Endodermal cell (in vitro differentiated cells): ENCODE data around the gene MYOM1. TPM values are rescaled to one million over a fixed set of nuclear protein-coding genes. Genes with fewer than 3 reads are reported as not detected.

ENCODE experiments used
- DNase-seq: peaks from one replicate; pipeline ENCODE4 v3.0.0-alpha.2; 2017
- H3K27ac ChIP-seq: 2 replicates; pipeline ENCODE4 v1.5.1; 2013; ENCODE audit warnings: mild to moderate bottlenecking, low read depth, low read length, moderate library complexity
- H3K27me3 ChIP-seq: 2 replicates; pipeline ENCODE4 v1.6.1; 2013; ENCODE audit warnings: mild to moderate bottlenecking, low read length, moderate library complexity; ENCODE audit not compliant: insufficient read depth, control insufficient read depth, poor library complexity, severe bottlenecking
- H3K36me3 ChIP-seq: 2 replicates; pipeline ENCODE4 v1.7.0; 2013; ENCODE audit warnings: mild to moderate bottlenecking, low read length, moderate library complexity; ENCODE audit not compliant: control insufficient read depth, insufficient read depth
- H3K4me1 ChIP-seq: one replicate; pipeline ENCODE4 v1.7.0; 2013; ENCODE audit warnings: low read length; ENCODE audit not compliant: control insufficient read depth, insufficient read depth
- H3K4me3 ChIP-seq: 2 replicates; pipeline ENCODE4 v1.5.1; 2013; ENCODE audit warnings: mild to moderate bottlenecking, low read length, moderate library complexity
- H3K9ac ChIP-seq: 2 replicates; pipeline ENCODE4 v1.6.1; 2013; ENCODE audit warnings: mild to moderate bottlenecking, low read length, moderate library complexity; ENCODE audit not compliant: poor library complexity, severe bottlenecking; ENCODE audit errors: extremely low read depth
- H3K9me3 ChIP-seq: 2 replicates; pipeline ENCODE4 v1.6.1; 2013; ENCODE audit warnings: mild to moderate bottlenecking, low read length, moderate library complexity; ENCODE audit not compliant: control insufficient read depth
- H3K27ac Mint-ChIP-seq: 2 replicates; pipeline ENCODE4 v1.8.0; 2020; ENCODE audit warnings: mixed read lengths
- H3K27me3 Mint-ChIP-seq: 2 replicates; pipeline ENCODE4 v1.8.0; 2021; ENCODE audit warnings: mild to moderate bottlenecking, mixed read lengths; ENCODE audit not compliant: insufficient read depth
- H3K36me3 Mint-ChIP-seq: 2 replicates; pipeline ENCODE4 v1.8.0; 2020; ENCODE audit warnings: low read depth, mixed read lengths
- H3K4me1 Mint-ChIP-seq: 2 replicates; pipeline ENCODE4 v1.8.0; 2020; ENCODE audit warnings: mixed read lengths
- H3K4me3 Mint-ChIP-seq: 2 replicates; pipeline ENCODE4 v1.8.0; 2020; ENCODE audit warnings: mild to moderate bottlenecking, moderate library complexity, mixed read lengths
- H3K9me3 Mint-ChIP-seq: 2 replicates; pipeline ENCODE4 v1.8.0; 2020; ENCODE audit warnings: mild to moderate bottlenecking, mixed read lengths
- CTCF ChIP-seq: fragments of 200-600 bp; sonication (generic); conservative IDR thresholded peaks from 2 replicates; pipeline ENCODE4 v1.5.0; 2021; ENCODE audit warnings: antibody characterized with exemption, mild to moderate bottlenecking
- WGBS, 2 experiments: methylation state at CpG; one replicate each; pipeline versions ENCODE4 v1.1.5 to v1.1.7; 2013; ENCODE audit warnings: missing lambda C conversion rate in 2 of 2, mixed read lengths in 1 of 2; ENCODE audit not compliant: insufficient coverage in 1 of 2, insufficient read length in 1 of 2; 5-methylcytosine and 5-hydroxymethylcytosine counted together
- total RNA-seq, 2 donors: library from RNA; stranded (reverse); fragmentation: NEBNext Ultra II Directional in 1 of 2; extraction: Animal tissue kit (Norgen Biotek cat#: 25700) in 1 of 2; gene quantifications; 2 replicates in 1 of 2; 3 replicates in 1 of 2; pipeline ENCODE4 v1.2.1, GENCODE V29; 2021

The MYOM1 gene
- total RNA-seq, 2 donors from 2014 or later, result 0.49 to 0.88 TPM

GRCh38 chr18:3138274-3138975 is 81.3 kb downstream of the MYOM1 start:
- no peak overlapping the region for H3K9ac ChIP-seq
- Mint-ChIP-seq H3K27me3 (no peaks in the 10 kb centered on the region), H3K4me3 (no peak overlapping the region), H3K27ac (no peak overlapping the region), H3K4me1 (peaks cover 12% of the 10 kb centered on the region), H3K36me3 (peaks cover 4% of the 10 kb centered on the region), H3K9me3 (peaks cover 13% of the 10 kb centered on the region)
- no peaks in the 10 kb centered on the region for H3K4me1 ChIP-seq
- WGBS, 2 experiments, result 85 to 90% methylated on average over 6 to 10 of the region's 11 CpGs
- no peak overlapping the region for H3K27ac ChIP-seq
- H3K27me3 ChIP-seq, result no peaks in the 10 kb centered on the region
- H3K36me3 ChIP-seq, result no peaks in the 10 kb centered on the region
- DNase-seq, result no peak
- no peak for TF ChIP-seq CTCF
- no peak overlapping the region for H3K4me3 ChIP-seq
- peaks cover 17% of the 10 kb centered on the region for H3K9me3 ChIP-seq

GRCh38 chr18:3135536-3135935 is 84.2 kb downstream of the MYOM1 start:
- no peak for TF ChIP-seq CTCF
- 89 to 100% methylated on average over 3 to 10 of the region's 10 CpGs for WGBS, 2 experiments
- Mint-ChIP-seq H3K4me1 (peaks cover 7% of the 10 kb centered on the region), H3K27me3 (no peaks in the 10 kb centered on the region), H3K36me3 (no peaks in the 10 kb centered on the region), H3K9me3 (no peaks in the 10 kb centered on the region), H3K4me3 (no peak overlapping the region), H3K27ac (no peak overlapping the region)
- no peaks in the 10 kb centered on the region for H3K9me3 ChIP-seq
- no peak overlapping the region for H3K27ac ChIP-seq
- H3K4me1 ChIP-seq, result peaks cover 3% of the 10 kb centered on the region
- no peak for DNase-seq
- no peaks in the 10 kb centered on the region for H3K36me3 ChIP-seq
- no peak overlapping the region for H3K9ac ChIP-seq
- H3K27me3 ChIP-seq, result no peaks in the 10 kb centered on the region
- H3K4me3 ChIP-seq, result no peak overlapping the region

- 91 to 100% methylated on average over 2 to 3 of the region's 3 CpGs for WGBS, 2 experiments
- no peak for TF ChIP-seq CTCF
- Histone ChIP-seq H3K27ac (no peak overlapping the region), H3K36me3 (no peaks in the 10 kb centered on the region), H3K4me3 (no peak overlapping the region), H3K9me3 (no peaks in the 10 kb centered on the region), H3K4me1 (peaks cover 9% of the 10 kb centered on the region), H3K27me3 (no peaks in the 10 kb centered on the region), H3K9ac (no peak overlapping the region)
- Mint-ChIP-seq H3K27me3 (no peaks in the 10 kb centered on the region), H3K9me3 (no peaks in the 10 kb centered on the region), H3K27ac (no peak overlapping the region), H3K36me3 (no peaks in the 10 kb centered on the region), H3K4me3 (no peak overlapping the region), H3K4me1 (peaks cover 13% of the 10 kb centered on the region)
- no peak for DNase-seq
Measured at GRCh38 chr18:3132700-3133099, 87.1 kb downstream of the MYOM1 start.
